MCF 10A (cell line): ENCODE data around the gene KCNJ3. TPM values are rescaled to one million over a fixed set of nuclear protein-coding genes. Genes with fewer than 3 reads are reported as not detected.

Experiments used
- BruUV-seq: library from RNA; stranded (reverse); fragments of 400-500 nt; replicated peaks from 2 replicates; lab custom pipeline; 2021; lab: Mats Ljungman, UMichigan
- CTCF ChIA-PET: fragments of 300-600 bp; sonication (Branson Sonifier 250); formaldehyde crosslinking; extraction: SDS; loops from one replicate; lab custom pipeline; 2021; ENCODE audit warnings: antibody characterized with exemption, inconsistent platforms; lab: Yijun Ruan, JAX
- POLR2A ChIA-PET: fragments of 300-600, 350-650 bp; sonication (Branson Sonifier 250); formaldehyde crosslinking; extraction: SDS; loops from one replicate; lab custom pipeline; 2020; ENCODE audit warnings: antibody characterized with exemption, inconsistent platforms; lab: Yijun Ruan, JAX
- DNase-seq: peaks from one replicate; pipeline ENCODE4 v3.0.0-alpha.2; 2018; ENCODE audit not compliant: unreplicated experiment
- H3K27ac Mint-ChIP-seq: one replicate; pipeline ENCODE4 v1.8.0; 2022; ENCODE audit warnings: mild to moderate bottlenecking, low read depth, mixed read lengths; ENCODE audit not compliant: unreplicated experiment
- H3K27me3 Mint-ChIP-seq: one replicate; pipeline ENCODE4 v1.8.0; 2022; ENCODE audit warnings: mixed read lengths; ENCODE audit not compliant: insufficient read depth, unreplicated experiment
- H3K36me3 Mint-ChIP-seq: one replicate; pipeline ENCODE4 v1.8.0; 2022; ENCODE audit warnings: mild to moderate bottlenecking, moderate library complexity, mixed read lengths; ENCODE audit not compliant: insufficient read depth, unreplicated experiment
- H3K4me1 Mint-ChIP-seq: one replicate; pipeline ENCODE4 v1.8.0; 2022; ENCODE audit warnings: mixed read lengths; ENCODE audit not compliant: insufficient read depth, unreplicated experiment
- H3K4me3 Mint-ChIP-seq: one replicate; pipeline ENCODE4 v1.8.0; 2022; ENCODE audit warnings: mild to moderate bottlenecking, moderate library complexity, mixed read lengths; ENCODE audit not compliant: unreplicated experiment
- H3K9me3 Mint-ChIP-seq: one replicate; pipeline ENCODE4 v1.8.0; 2022; ENCODE audit warnings: mixed read lengths; ENCODE audit not compliant: unreplicated experiment
- intact Hi-C: fragments of 100-400 bp; cut with micrococcal nuclease; formaldehyde crosslinking; loops from 2 replicates; pipeline ENCODE4 v1.14.1; 2022
- total RNA-seq: library from RNA; stranded (reverse); gene quantifications from 2 replicates; pipeline ENCODE4 v1.2.3, GENCODE V29; 2022
- TF ChIP-seq, protein P1 (sequence below): fragments of 200-600 bp; IDR thresholded peaks from one replicate; pipeline ENCODE4 v1.8.0; 2022; ENCODE audit warnings: antibody characterized with exemption, mild to moderate bottlenecking; ENCODE audit not compliant: unreplicated experiment

KCNJ3 gene
- total RNA-seq, 1 experiment from 2014 or later = not detected

DNA sequence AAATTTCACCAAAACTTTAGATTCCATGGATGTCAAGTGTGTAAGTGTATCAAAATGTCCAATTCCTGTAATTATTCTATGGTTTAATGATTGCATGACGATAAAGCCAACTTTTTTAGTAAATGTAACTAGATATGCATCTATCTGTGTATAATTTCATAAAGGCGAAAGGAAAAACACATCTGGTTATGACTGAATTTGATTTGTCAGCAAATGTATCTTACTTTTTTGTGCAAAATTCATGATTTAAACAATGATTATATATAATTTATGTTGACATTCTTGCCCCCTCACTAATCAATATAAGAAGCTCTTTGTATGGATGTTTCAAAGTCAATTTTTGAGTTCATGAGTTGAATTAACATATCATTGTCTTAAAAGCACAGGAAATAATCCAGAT is 138.5 kb downstream of the KCNJ3 start:
- BruUV-seq = no TSS peak
- POLR2A ChIA-PET = no interaction called here

DNA sequence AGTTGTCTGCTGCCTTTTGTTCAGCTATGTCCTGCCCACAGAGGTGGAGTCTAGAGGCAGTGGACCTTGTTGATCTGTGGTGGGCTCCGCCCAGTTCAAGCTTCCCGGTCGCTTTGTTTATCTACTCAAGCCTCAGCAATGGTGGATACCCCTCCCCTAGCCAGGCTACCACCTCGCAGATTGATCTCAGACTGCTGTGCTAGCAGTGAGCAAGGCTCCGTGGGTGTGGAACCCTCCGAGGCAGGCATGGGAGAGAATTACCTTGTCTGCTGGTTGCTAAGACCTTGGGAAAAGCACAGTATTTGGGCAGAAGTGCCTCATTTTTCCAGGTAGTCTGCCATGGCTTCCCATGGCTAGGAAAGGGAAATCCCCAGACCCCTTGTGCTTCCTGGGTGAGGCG is 146.0 kb downstream of the KCNJ3 start:
- peaks cover 20% of the 10 kb centered on the region for H3K27me3 Mint-ChIP-seq
- no peaks in the 10 kb centered on the region for H3K36me3 Mint-ChIP-seq
- H3K4me1 Mint-ChIP-seq = no peaks in the 10 kb centered on the region
- no peak for DNase-seq
- POLR2A ChIA-PET = no interaction called here
- BruUV-seq = no TSS peak
- intact Hi-C loops = no loop called here
- no peak overlapping the region for H3K27ac Mint-ChIP-seq
- CTCF ChIA-PET = interaction anchor here (0.7 kb wide), 1 partner anchor 30 kb away, joined by 3 read pairs; no protein-coding TSS in a partner anchor
- no peak overlapping the region for H3K4me3 Mint-ChIP-seq
- H3K9me3 Mint-ChIP-seq = peaks cover 8% of the 10 kb centered on the region
- TF ChIP-seq, protein P1, sequence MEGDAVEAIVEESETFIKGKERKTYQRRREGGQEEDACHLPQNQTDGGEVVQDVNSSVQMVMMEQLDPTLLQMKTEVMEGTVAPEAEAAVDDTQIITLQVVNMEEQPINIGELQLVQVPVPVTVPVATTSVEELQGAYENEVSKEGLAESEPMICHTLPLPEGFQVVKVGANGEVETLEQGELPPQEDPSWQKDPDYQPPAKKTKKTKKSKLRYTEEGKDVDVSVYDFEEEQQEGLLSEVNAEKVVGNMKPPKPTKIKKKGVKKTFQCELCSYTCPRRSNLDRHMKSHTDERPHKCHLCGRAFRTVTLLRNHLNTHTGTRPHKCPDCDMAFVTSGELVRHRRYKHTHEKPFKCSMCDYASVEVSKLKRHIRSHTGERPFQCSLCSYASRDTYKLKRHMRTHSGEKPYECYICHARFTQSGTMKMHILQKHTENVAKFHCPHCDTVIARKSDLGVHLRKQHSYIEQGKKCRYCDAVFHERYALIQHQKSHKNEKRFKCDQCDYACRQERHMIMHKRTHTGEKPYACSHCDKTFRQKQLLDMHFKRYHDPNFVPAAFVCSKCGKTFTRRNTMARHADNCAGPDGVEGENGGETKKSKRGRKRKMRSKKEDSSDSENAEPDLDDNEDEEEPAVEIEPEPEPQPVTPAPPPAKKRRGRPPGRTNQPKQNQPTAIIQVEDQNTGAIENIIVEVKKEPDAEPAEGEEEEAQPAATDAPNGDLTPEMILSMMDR = no peak

More for the DNA sequence above, 138.5 kb downstream of the KCNJ3 start:
- TF ChIP-seq, protein P1 = no peak
- peaks cover 6% of the 10 kb centered on the region for H3K9me3 Mint-ChIP-seq
- intact Hi-C loops = no loop called here
- H3K4me1 Mint-ChIP-seq = no peaks in the 10 kb centered on the region
- H3K27me3 Mint-ChIP-seq = peaks cover 15% of the 10 kb centered on the region
- H3K4me3 Mint-ChIP-seq = no peak overlapping the region
- no peak overlapping the region for H3K27ac Mint-ChIP-seq
- H3K36me3 Mint-ChIP-seq = peaks cover under 1% of the 10 kb centered on the region
- DNase-seq = no peak
- CTCF ChIA-PET = no interaction called here

DNA sequence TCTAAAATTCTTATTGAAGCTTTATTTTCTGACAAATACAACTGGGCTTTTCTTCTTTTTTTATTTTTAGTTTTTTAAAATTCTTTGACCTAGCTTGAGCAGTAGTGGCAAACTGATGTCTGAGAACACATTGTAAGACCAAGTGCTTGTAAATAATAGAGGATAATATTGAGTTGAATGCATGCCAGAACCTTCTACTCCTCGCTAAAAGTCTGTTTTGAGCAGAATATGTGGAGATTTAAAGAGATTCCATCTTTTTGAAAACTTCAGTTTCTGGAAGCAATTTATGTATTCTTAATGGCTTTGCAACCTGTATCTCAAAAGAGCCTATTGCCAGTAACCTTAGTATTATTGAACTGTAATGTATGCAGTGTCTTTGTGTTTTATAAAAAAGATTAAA is 148.3 kb downstream of the KCNJ3 start:
- intact Hi-C loops = no loop called here
- H3K4me1 Mint-ChIP-seq = no peaks in the 10 kb centered on the region
- TF ChIP-seq, protein P1 = no peak
- H3K9me3 Mint-ChIP-seq = peaks cover 3% of the 10 kb centered on the region
- H3K4me3 Mint-ChIP-seq = no peak overlapping the region
- no TSS peak for BruUV-seq
- peaks cover 27% of the 10 kb centered on the region for H3K27me3 Mint-ChIP-seq
- ChIA-PET POLR2A (no interaction called here), CTCF (no interaction called here)
- H3K36me3 Mint-ChIP-seq = no peaks in the 10 kb centered on the region
- no peak overlapping the region for H3K27ac Mint-ChIP-seq
- no peak for DNase-seq

- no peak overlapping the region for H3K27ac Mint-ChIP-seq
- H3K36me3 Mint-ChIP-seq = no peaks in the 10 kb centered on the region
- no peaks in the 10 kb centered on the region for H3K9me3 Mint-ChIP-seq
- H3K4me1 Mint-ChIP-seq = no peaks in the 10 kb centered on the region
- intact Hi-C loops = no loop called here
- TF ChIP-seq, protein P1 = no peak
- ChIA-PET CTCF (no interaction called here), POLR2A (no interaction called here)
- H3K4me3 Mint-ChIP-seq = no peak overlapping the region
- H3K27me3 Mint-ChIP-seq = peaks cover 25% of the 10 kb centered on the region
- no TSS peak for BruUV-seq
- no peak for DNase-seq
Observed at GRCh38 chr2:154849482-154849881, 151.0 kb downstream of the KCNJ3 start.
